Measurements from ENCODE around the gene EXOSC6.

Gene EXOSC6

DNA sequence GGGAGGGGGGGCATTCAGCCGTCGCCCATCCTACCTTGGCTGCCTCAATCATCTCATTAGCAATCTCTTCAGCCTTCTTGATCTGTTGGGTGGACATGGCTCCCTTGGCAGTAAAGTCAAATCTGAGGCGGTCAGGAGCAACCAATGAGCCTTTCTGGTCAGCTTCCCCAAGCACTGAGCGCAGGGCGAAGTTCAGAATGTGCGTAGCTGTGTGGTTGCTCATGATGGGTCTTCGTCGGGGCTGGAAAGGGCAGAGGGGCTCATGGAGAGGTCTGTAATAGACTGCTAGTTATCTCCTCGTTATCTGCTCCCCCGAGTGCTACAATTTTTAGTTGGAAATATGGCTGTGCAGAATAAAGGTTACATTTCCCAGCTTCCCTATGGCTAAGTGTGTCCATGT lies 7.2 kb upstream of the EXOSC6 start:
- Histone ChIP-seq H3K4ac (ENCODE audit: low read depth, low read length) (no peak overlapping the region), H4K8ac (ENCODE audit: low read depth, low read length) (no peak overlapping the region), H3K23ac (ENCODE audit: low read length) (no peak overlapping the region), H2BK15ac (replicated peaks; ENCODE audit: low read depth) (no peak overlapping the region), H3K9ac (ENCODE audit: low read length) (no peak overlapping the region), H3K4me2 (ENCODE audit: low read length) (no peak overlapping the region), H3K4me1 (ENCODE audit: control insufficient read depth, low read depth, low read length) (no peaks in the 10 kb centered on the region), H3K79me2 (ENCODE audit: control insufficient read depth, insufficient read depth, low read length) (no peaks in the 10 kb centered on the region), H3K18ac (ENCODE audit: low read length) (no peak overlapping the region), H3K79me1 (ENCODE audit: low read length) (peaks cover 3% of the 10 kb centered on the region), H3K27ac (ENCODE audit: low read depth, low read length) (no peak overlapping the region), H4K5ac (ENCODE audit: low read length) (no peak overlapping the region), H3K4me3 (ENCODE audit: low read length) (no peak overlapping the region), H2BK5ac (ENCODE audit: low read length) (no peak overlapping the region), H2AK5ac (ENCODE audit: low read length) (no peak overlapping the region), H2BK120ac (ENCODE audit: low read depth, low read length) (no peak overlapping the region), H3K56ac (ENCODE audit: low read length) (no peak overlapping the region), H3K36me3 (ENCODE audit: control insufficient read depth, insufficient read depth, low read length) (peaks cover 43% of the 10 kb centered on the region), H3K27me3 (ENCODE audit: insufficient read depth, low read length, poor library complexity) (no peaks in the 10 kb centered on the region)
- no peak for DNase-seq
- no CpG with 5 or more reads among the region's 10 CpGs for WGBS (ENCODE audit: extremely low coverage, insufficient coverage, low lambda C conversion rate)

DNA sequence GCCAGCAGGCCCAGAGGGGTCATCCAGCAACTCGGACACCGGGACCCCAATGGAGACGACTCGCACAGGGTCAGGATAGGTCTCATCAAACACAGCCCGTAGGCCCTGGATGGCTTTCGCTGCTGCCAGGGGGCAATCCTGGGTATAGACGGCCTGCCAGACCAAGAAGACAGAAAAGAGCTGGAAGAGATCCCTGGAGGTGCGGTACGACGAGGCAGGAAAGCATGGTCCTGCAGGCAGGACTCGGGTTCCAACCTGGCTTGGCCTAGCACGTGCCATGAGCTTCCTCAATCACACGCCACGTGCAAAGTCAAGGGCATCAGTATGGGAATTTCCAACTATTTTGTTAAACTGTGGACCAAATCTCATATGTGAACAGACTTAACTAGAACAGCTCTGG lies 6.3 kb upstream of the EXOSC6 start:
- Histone ChIP-seq H3K4me3 (ENCODE audit: low read length) (no peak overlapping the region), H3K18ac (ENCODE audit: low read length) (no peak overlapping the region), H2AK5ac (ENCODE audit: low read length) (no peak overlapping the region), H3K56ac (ENCODE audit: low read length) (no peak overlapping the region), H4K5ac (ENCODE audit: low read length) (no peak overlapping the region), H3K9ac (ENCODE audit: low read length) (no peak overlapping the region), H3K79me2 (ENCODE audit: control insufficient read depth, insufficient read depth, low read length) (no peaks in the 10 kb centered on the region), H2BK5ac (ENCODE audit: low read length) (no peak overlapping the region), H3K27me3 (ENCODE audit: insufficient read depth, low read length, poor library complexity) (no peaks in the 10 kb centered on the region), H3K4ac (ENCODE audit: low read depth, low read length) (no peak overlapping the region), H3K27ac (ENCODE audit: low read depth, low read length) (no peak overlapping the region), H4K8ac (ENCODE audit: low read depth, low read length) (no peak overlapping the region), H3K23ac (ENCODE audit: low read length) (no peak overlapping the region), H2BK120ac (ENCODE audit: low read depth, low read length) (no peak overlapping the region), H3K79me1 (ENCODE audit: low read length) (peaks cover 3% of the 10 kb centered on the region), H3K4me2 (ENCODE audit: low read length) (no peak overlapping the region), H3K4me1 (ENCODE audit: control insufficient read depth, low read depth, low read length) (no peaks in the 10 kb centered on the region), H2BK15ac (replicated peaks; ENCODE audit: low read depth) (no peak overlapping the region), H3K36me3 (ENCODE audit: control insufficient read depth, insufficient read depth, low read length) (peaks cover 49% of the 10 kb centered on the region)
- DNase-seq = no peak
- no CpG with 5 or more reads among the region's 14 CpGs for WGBS (ENCODE audit: extremely low coverage, insufficient coverage, low lambda C conversion rate)

DNA sequence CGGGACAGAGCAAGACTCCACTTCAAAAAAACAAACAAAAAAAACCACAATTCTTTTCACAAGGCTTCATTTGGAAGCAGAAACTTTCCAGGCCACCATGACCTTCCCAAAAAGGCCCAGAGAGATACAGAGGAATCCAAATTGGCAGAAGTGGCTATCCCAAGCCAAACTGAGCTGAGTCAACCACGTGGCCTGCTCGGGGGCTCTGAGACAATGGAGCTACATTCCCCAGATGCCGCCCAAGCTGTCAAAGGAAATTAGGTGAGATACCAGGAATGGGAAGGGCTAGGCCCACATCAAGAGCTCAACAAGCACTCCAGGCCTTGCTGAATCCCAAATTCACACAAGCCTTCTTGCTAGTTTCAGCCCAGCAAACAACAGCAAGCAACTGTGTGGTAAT lies 5.7 kb upstream of the EXOSC6 start:
- no peaks in the 10 kb centered on the region for H3K4me1 ChIP-seq (ENCODE audit: control insufficient read depth, low read depth, low read length)
- H2BK5ac ChIP-seq (ENCODE audit: low read length) = no peak overlapping the region
- H3K79me1 ChIP-seq (ENCODE audit: low read length) = peaks cover 3% of the 10 kb centered on the region
- no peak overlapping the region for H3K4ac ChIP-seq (ENCODE audit: low read depth, low read length)
- H3K27ac ChIP-seq (ENCODE audit: low read depth, low read length) = no peak overlapping the region
- H3K9ac ChIP-seq (ENCODE audit: low read length) = no peak overlapping the region
- H3K27me3 ChIP-seq (ENCODE audit: insufficient read depth, low read length, poor library complexity) = no peaks in the 10 kb centered on the region
- no peak overlapping the region for H2AK5ac ChIP-seq (ENCODE audit: low read length)
- H4K8ac ChIP-seq (ENCODE audit: low read depth, low read length) = no peak overlapping the region
- H2BK120ac ChIP-seq (ENCODE audit: low read depth, low read length) = no peak overlapping the region
- no peak overlapping the region for H3K4me3 ChIP-seq (ENCODE audit: low read length)
- WGBS (ENCODE audit: extremely low coverage, insufficient coverage, low lambda C conversion rate) = no CpG with 5 or more reads among the region's 4 CpGs
- no peak overlapping the region for H3K23ac ChIP-seq (ENCODE audit: low read length)
- H3K4me2 ChIP-seq (ENCODE audit: low read length) = no peak overlapping the region
- H2BK15ac ChIP-seq (replicated peaks; ENCODE audit: low read depth) = no peak overlapping the region
- H3K36me3 ChIP-seq (ENCODE audit: control insufficient read depth, insufficient read depth, low read length) = peaks cover 50% of the 10 kb centered on the region
- no peak overlapping the region for H3K18ac ChIP-seq (ENCODE audit: low read length)
- H3K56ac ChIP-seq (ENCODE audit: low read length) = no peak overlapping the region
- H4K5ac ChIP-seq (ENCODE audit: low read length) = no peak overlapping the region
- DNase-seq = peak; percentile 83
- H3K79me2 ChIP-seq (ENCODE audit: control insufficient read depth, insufficient read depth, low read length) = no peaks in the 10 kb centered on the region

DNA sequence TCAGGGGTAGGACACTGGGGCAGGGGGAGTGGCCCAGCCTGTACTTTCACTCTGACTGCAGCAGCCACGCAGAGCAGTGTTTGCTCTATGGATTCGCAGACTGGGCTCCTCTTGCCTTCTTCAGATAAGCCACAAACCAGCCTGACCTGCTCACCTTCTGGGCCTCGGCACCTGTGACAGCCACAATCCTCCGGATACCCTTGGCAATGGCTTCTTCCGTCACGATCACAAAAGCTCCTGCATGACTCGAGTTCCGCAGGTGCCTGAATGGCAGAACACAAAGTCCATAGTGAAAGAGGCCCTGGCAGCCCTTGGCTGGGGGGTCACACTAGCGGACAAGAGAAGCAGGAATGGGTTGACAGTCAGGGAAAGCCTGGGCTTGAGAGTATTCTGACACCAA lies 3.8 kb upstream of the EXOSC6 start:
- Histone ChIP-seq H4K5ac (ENCODE audit: low read length) (no peak overlapping the region), H3K4me2 (ENCODE audit: low read length) (no peak overlapping the region), H3K36me3 (ENCODE audit: control insufficient read depth, insufficient read depth, low read length) (peaks cover 45% of the 10 kb centered on the region)

DNA sequence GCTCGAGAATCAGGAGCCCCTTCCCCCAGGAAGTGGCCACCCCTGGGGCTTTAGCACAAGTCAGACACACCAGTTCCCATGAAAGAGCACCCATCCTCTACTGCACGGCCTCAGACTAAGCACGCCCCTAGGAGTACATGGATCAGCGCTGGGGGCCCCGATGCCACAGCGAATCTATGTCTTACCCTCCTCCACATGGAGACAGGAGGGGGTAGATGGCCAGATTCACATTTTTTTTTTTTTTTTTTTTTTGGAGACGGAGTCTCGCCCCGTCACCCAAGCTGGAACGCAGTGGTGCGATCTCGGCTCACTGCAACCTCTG lies 3.2 kb upstream of the EXOSC6 start:
- Histone ChIP-seq H4K5ac (ENCODE audit: low read length) (no peak overlapping the region), H3K27ac (ENCODE audit: low read depth, low read length) (no peak overlapping the region), H3K18ac (ENCODE audit: low read length) (no peak overlapping the region), H3K9ac (ENCODE audit: low read length) (no peak overlapping the region), H3K23ac (ENCODE audit: low read length) (no peak overlapping the region), H3K27me3 (ENCODE audit: insufficient read depth, low read length, poor library complexity) (no peaks in the 10 kb centered on the region), H4K8ac (ENCODE audit: low read depth, low read length) (no peak overlapping the region), H3K4me1 (ENCODE audit: control insufficient read depth, low read depth, low read length) (no peaks in the 10 kb centered on the region), H3K36me3 (ENCODE audit: control insufficient read depth, insufficient read depth, low read length) (peaks cover 40% of the 10 kb centered on the region), H3K4me3 (ENCODE audit: low read length) (no peak overlapping the region), H2BK120ac (ENCODE audit: low read depth, low read length) (no peak overlapping the region), H3K4ac (ENCODE audit: low read depth, low read length) (no peak overlapping the region), H3K4me2 (ENCODE audit: low read length) (no peak overlapping the region), H2BK5ac (ENCODE audit: low read length) (no peak overlapping the region), H3K79me1 (ENCODE audit: low read length) (no peaks in the 10 kb centered on the region), H2AK5ac (ENCODE audit: low read length) (no peak overlapping the region), H3K79me2 (ENCODE audit: control insufficient read depth, insufficient read depth, low read length) (peaks cover 10% of the 10 kb centered on the region), H3K56ac (ENCODE audit: low read length) (no peak overlapping the region), H2BK15ac (replicated peaks; ENCODE audit: low read depth) (no peak overlapping the region)
- no CpG with 5 or more reads among the region's 12 CpGs for WGBS (ENCODE audit: extremely low coverage, insufficient coverage, low lambda C conversion rate)
- DNase-seq = no peak

More for the DNA sequence above, 3.8 kb upstream of the EXOSC6 start:
- Histone ChIP-seq H4K8ac (ENCODE audit: low read depth, low read length) (no peak overlapping the region), H3K18ac (ENCODE audit: low read length) (no peak overlapping the region), H3K27ac (ENCODE audit: low read depth, low read length) (no peak overlapping the region), H3K4ac (ENCODE audit: low read depth, low read length) (no peak overlapping the region), H3K4me1 (ENCODE audit: control insufficient read depth, low read depth, low read length) (no peaks in the 10 kb centered on the region), H2BK5ac (ENCODE audit: low read length) (no peak overlapping the region), H3K56ac (ENCODE audit: low read length) (no peak overlapping the region), H3K4me3 (ENCODE audit: low read length) (no peak overlapping the region), H3K27me3 (ENCODE audit: insufficient read depth, low read length, poor library complexity) (no peaks in the 10 kb centered on the region), H2BK120ac (ENCODE audit: low read depth, low read length) (no peak overlapping the region), H3K9ac (ENCODE audit: low read length) (no peak overlapping the region), H3K79me2 (ENCODE audit: control insufficient read depth, insufficient read depth, low read length) (peaks cover 7% of the 10 kb centered on the region), H3K79me1 (ENCODE audit: low read length) (no peaks in the 10 kb centered on the region), H3K23ac (ENCODE audit: low read length) (no peak overlapping the region), H2AK5ac (ENCODE audit: low read length) (no peak overlapping the region), H2BK15ac (replicated peaks; ENCODE audit: low read depth) (no peak overlapping the region)
- no peak for DNase-seq
- no CpG with 5 or more reads among the region's 9 CpGs for WGBS (ENCODE audit: extremely low coverage, insufficient coverage, low lambda C conversion rate)

DNA sequence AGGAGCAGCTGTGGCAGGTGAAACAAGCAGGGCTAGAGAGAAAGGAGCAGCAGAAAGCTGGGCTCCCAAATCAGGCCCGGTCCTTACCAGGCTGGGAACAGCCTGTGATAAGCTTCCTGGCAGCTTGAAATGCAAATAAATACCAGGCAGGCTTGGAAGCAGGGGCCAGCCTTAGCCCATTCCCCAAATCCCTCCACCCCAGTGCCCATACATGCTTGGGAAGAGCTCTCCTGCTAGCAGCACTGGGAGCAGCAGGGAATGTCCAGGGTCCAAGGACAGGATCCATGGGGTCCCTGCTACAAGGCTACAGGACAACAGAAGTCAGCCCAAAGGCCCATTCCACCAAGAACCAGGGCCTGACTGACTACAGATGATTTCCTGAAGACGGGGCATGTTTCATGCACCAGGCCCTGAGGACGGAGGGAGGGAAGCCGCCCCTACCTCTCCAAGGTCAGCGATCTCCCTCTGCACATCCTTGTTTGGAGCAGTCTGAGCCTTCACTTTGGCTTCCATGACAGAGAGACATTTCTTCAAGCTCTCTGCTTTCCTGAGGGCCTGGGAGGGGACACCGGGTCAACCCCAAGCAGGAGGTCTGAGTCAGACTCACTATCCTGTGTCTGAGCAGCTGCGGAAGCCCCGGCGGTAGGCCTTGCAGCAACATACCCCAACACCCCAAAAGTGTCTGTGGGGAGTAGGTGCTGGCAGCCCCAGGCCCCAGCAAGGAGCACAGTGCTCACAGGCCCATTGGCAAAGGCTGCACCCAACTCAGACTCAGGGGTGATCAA lies 2.6 kb upstream of the EXOSC6 start:
- Histone ChIP-seq H3K9ac (ENCODE audit: low read length) (no peak overlapping the region), H4K5ac (ENCODE audit: low read length) (no peak overlapping the region), H2BK15ac (replicated peaks; ENCODE audit: low read depth) (no peak overlapping the region), H3K27me3 (ENCODE audit: insufficient read depth, low read length, poor library complexity) (no peaks in the 10 kb centered on the region), H3K79me2 (ENCODE audit: control insufficient read depth, insufficient read depth, low read length) (peaks cover 13% of the 10 kb centered on the region), H3K23ac (ENCODE audit: low read length) (no peak overlapping the region), H3K4me2 (ENCODE audit: low read length) (no peak overlapping the region), H3K36me3 (ENCODE audit: control insufficient read depth, insufficient read depth, low read length) (peaks cover 40% of the 10 kb centered on the region), H3K4me1 (ENCODE audit: control insufficient read depth, low read depth, low read length) (no peaks in the 10 kb centered on the region), H2BK5ac (ENCODE audit: low read length) (no peak overlapping the region), H3K79me1 (ENCODE audit: low read length) (no peaks in the 10 kb centered on the region), H3K18ac (ENCODE audit: low read length) (no peak overlapping the region), H3K4me3 (ENCODE audit: low read length) (no peak overlapping the region), H2AK5ac (ENCODE audit: low read length) (no peak overlapping the region), H2BK120ac (ENCODE audit: low read depth, low read length) (no peak overlapping the region), H3K56ac (ENCODE audit: low read length) (no peak overlapping the region), H3K27ac (ENCODE audit: low read depth, low read length) (peak overlapping the region; percentile 36), H3K4ac (ENCODE audit: low read depth, low read length) (no peak overlapping the region), H4K8ac (ENCODE audit: low read depth, low read length) (no peak overlapping the region)
- no CpG with 5 or more reads among the region's 9 CpGs for WGBS (ENCODE audit: extremely low coverage, insufficient coverage, low lambda C conversion rate)
- DNase-seq = no peak
